HG02763 (cell line): ENCODE results near the gene KIAA1328.
A peak's percentile ranks its signal among the peaks of the same experiment; 100 is the strongest.
"Not testable (repeated sequence)": the region's sequence is repeated elsewhere in the genome, so short reads cannot be mapped to it uniquely, and the experiment has no call there.

Experiments used
- ATAC-seq: cut with Tn5 transposase; IDR thresholded peaks from one replicate; pipeline ENCODE4 v1.9.1; 2021; ENCODE audit warnings: mild to moderate bottlenecking, moderate library complexity; ENCODE audit not compliant: unreplicated experiment

Gene KIAA1328

GRCh38 chr18:36828630-36829361 is at the start of gene KIAA1328, which contains the start of gene TPGS2:
KIAA1328 (plus strand) TSS chr18:36829127; CDS start chr18:36829139, 12 bp downstream.
TPGS2 (minus strand) TSS chr18:36829002; CDS start chr18:36828767, 235 bp downstream.
- ATAC-seq = peak; percentile 95

GRCh38 chr18:36780748-36781147 is 48.2 kb upstream of the KIAA1328 start:
- no peak for ATAC-seq

DNA sequence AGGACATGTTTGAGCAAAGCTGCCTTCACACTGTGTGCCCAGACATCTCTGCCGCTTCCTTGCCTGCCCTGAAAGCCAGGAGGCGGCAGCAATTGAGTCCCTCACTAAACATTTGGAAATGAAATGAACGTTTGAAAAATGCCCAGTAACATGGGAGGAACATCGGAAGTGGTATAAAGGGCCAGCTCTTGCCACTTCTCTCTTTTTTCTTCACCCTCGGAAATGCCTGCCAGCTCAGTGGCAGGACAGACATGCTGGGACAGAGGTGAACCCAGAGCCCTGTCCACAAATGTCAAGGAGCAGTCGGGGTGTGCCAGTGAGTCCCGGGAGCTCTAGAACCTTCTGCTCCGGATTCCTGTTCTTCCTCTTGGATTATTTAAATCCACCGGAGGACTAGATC is 46.2 kb upstream of the KIAA1328 start:
- ATAC-seq = no peak

DNA sequence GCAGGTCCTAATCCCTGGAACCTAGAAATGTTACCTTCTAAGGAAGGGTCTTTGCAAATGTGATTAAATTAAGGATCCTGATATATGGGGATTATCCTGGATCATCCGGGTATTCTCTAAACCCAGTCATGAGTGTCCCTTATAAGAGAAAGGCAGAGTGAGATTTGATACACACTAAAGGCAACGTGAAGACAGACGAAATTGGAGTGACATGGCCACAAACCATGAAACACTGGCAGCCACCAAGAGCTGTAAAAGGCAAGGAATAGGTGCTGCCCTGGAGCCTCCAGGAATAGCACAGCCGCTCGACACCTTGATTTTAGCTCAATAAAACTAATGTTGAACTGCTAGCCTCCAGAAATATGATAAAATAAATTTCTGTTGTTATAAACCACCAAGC is 45.1 kb upstream of the KIAA1328 start:
- ATAC-seq = no peak

GRCh38 chr18:36786686-36787085 is 42.2 kb upstream of the KIAA1328 start:
- ATAC-seq = no peak

GRCh38 chr18:36792634-36793283 is 36.2 kb upstream of the KIAA1328 start:
- ATAC-seq = no peak

GRCh38 chr18:36798738-36799473 is 30.0 kb upstream of the KIAA1328 start:
- ATAC-seq = no peak

DNA sequence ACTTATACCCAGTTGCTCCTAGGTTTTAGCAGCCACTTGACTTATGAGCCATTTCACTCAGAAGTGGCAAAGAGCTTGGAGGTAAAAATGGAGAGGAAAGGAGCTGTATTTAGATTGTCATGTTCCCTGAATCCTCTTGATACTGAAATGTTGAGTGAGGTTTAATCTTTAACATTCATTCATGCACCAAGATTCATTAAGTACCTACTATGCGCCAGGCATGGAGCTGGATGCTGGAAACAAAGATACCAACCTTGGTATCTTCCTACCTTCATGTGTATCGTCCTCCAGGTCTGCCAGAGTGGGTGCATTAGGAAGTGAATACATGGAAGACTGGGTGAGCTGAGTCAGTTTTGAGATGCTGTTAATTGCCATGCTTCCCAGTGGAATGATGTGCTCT is 23.8 kb upstream of the KIAA1328 start:
- ATAC-seq = no peak

DNA sequence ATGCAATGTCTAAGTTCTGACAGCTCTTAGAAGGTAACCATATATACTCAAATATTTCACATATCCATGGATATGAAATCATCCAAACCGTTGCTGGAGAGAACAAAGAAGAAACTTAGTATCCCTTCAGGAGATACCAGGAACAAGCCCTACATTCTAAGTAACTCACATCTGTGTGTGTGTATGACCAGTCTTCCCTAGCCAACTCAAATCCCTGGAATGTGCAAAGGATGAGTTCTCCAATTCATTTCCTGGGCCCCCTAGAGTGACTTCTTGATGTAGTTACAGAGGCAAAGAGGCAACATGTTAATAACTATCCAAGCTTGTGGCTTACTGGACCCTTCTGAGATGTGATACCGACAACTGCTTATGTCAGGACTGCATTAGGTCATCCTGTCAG is 20.2 kb upstream of the KIAA1328 start:
- ATAC-seq = no peak

DNA sequence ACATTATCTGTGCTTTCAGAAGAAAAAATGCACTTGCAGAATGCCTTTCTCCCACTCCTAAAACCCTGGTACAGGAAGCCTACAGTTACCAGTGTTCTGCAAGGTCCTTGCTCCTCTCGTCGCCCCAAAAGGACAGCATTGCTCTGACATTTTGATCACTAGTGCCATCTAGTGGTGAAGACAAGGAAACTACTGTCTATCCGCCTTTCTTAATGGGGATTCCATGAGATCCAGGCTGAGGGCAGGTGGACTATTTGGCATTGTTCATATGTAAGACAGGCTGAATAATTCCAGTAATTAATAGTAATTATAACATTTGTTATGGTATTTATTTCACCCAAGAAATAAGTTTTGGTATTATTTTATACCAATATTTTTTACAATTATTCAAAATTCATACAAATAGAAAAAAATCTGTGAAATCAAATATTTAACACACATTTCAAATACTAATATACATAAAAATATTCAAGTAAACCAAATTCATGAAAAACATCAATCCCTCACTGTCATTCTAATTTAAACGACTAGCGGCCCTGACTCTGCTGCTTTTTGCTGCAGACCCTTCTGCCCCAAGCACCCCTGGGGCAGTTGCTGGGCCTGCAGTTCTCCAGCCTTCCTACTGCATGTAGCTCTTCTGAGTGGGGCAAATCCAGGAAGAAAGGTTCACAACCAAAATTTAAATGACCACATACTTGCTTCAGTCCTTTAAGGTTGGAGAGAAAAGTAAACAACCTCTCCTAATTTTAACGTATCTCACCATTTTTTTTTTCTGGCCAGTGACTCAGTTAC is 19.1 kb upstream of the KIAA1328 start:
- peak; percentile 95 for ATAC-seq

DNA sequence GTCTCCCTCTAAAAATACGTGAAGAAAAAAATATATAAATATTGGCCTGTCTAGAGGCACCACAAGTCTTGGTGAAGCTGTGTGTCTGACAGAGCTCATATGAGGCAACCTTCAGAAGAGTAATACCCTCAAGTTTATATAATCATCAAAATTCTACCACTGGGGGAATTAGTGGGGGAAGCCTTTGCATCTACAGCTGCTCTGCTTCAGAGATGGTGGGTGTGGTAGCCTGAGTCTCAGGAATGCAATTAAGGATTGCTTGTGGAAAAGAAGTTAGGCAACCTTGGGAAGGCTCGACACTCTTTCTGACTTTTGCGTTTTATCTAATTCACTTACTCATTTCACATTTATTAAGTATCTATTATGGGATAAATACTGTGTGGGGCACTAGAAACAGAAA is 17.5 kb upstream of the KIAA1328 start:
- no peak for ATAC-seq

- no peak for ATAC-seq
These were observed 17.0 kb upstream of the KIAA1328 start for GRCh38 chr18:36811955-36812354.

GRCh38 chr18:36812678-36813077 is 16.2 kb upstream of the KIAA1328 start:
- ATAC-seq = no peak

DNA sequence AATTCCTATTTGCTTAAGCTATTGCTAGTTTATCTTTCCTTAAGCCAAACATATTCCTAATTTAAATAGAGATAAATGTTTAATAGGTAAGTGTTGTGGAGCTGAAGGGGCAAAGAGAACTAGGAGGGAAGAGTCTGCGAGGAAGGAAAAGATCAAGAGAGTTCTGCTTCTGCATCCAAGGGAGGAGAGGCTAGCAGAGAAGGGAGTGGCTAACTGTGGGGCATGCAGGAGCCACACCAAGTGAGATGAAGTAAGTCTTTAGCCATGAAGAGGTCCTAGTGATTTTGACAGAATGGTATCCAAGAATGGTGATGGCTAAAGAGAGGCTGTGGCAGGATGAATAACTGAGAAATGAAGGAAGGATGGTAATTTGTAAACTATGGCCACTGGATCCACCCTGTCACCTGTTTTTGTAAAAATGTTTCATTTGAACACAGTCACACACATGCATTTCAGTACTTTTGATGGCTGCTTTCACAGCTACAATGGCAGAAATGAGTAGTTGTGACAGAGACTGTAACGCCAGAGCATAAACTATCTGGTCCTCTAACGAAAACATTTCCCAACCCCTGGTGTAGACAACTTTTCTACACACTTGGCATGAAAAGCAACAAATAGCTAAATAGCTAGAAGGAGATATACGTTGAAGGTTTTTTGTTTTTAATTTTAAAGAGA is 15.7 kb upstream of the KIAA1328 start:
- no peak for ATAC-seq

- ATAC-seq = no peak
These were observed 15.1 kb upstream of the KIAA1328 start for GRCh38 chr18:36813824-36814223.

DNA sequence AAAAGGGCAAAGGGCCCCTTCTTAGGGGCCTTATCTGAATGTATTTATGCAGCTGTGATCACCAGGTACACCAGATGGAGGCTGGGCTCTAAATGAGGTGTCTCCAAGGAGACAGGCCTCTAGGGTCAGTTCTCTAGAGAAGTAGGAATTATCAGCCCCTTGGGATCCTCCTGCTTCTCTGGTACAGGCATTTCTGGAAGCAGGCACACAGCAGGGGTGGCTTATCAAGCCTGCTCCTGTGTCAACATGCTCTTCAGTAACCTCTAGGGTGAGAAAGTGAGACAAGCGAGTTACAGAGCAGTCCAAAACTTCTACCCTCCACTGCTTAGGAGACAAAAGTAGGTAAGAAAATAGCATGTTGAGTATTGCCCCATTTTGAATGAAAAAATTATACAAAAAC is 13.9 kb upstream of the KIAA1328 start:
- ATAC-seq = no peak

DNA sequence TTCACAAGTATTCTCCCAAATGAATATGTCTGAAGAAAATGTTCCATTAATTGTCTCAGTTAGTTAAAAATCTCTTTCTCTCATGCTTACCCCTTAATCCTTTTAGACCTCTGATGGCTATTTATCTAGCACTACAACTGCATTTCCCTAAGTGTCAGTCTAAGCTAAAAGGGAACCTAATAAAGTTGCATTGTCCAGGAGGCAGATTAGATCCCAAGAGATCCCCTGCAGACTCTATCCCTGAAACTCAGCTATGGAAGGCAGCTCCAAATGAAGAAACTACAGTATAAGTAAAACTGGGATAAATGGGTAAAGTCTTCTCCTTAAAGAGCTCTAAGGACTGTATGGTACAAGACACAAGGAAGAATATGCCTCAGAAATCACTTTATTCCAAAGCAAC is 12.8 kb upstream of the KIAA1328 start:
- ATAC-seq = not testable (repeated sequence)

GRCh38 chr18:36817039-36817438 is 11.9 kb upstream of the KIAA1328 start:
- no peak for ATAC-seq

DNA sequence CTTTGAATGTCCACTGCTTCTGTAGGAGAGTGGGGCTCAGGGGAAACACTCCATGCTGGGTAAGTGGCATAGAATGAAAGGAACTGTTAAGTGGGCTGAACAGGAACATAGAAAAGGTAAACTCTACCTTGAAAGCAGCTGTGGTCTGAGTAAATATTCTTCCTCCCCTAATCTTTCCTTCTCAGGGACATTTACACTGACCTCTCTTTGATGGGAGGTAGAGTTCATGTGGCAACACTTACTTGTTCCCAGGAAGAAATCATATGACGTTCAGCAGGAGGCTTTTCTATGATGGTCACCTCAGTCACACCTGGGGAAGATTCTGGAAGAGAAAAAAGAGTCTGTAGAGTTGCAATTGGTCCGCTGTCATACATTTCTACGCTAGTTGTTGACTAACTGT is 10.3 kb upstream of the KIAA1328 start:
- no peak for ATAC-seq

- ATAC-seq = no peak
These were observed 9.3 kb upstream of the KIAA1328 start for GRCh38 chr18:36819621-36820020.
